GM18951 (cell line): ENCODE measurements around the gene FCRLA.
"Not testable (repeated sequence)": the region's sequence is repeated elsewhere in the genome, so short reads cannot be mapped to it uniquely, and the experiment has no call there.

Source experiments
- POLR2A ChIP-seq: IDR thresholded peaks from 4 replicates; pipeline ENCODE4 v1.6.1; 2011; ENCODE audit warnings: mild to moderate bottlenecking; ENCODE audit not compliant: insufficient read length, insufficient read depth; ENCODE audit errors: extremely low read depth
- in situ Hi-C: fragments of 300-500 bp; cut with MboI; formaldehyde crosslinking; loops from one replicate; pipeline ENCODE4 v1.12.0; 2022; ENCODE audit warnings: low sequenced_read_pairs, mixed read lengths, inconsistent platforms; ENCODE audit not compliant: unreplicated experiment

The FCRLA gene

GRCh38 chr1:161706482-161707347 is at the start of gene FCRLA:
TSS of gene FCRLA (plus strand) at chr1:161707229. CDS start at chr1:161707265, 36 bp downstream.
- in situ Hi-C loops, result no loop called here
- peak; percentile 57 for TF ChIP-seq POLR2A

- in situ Hi-C loops, result not testable (repeated sequence)
These were observed 48.5 kb upstream of the FCRLA start for GRCh38 chr1:161658524-161658923.

DNA sequence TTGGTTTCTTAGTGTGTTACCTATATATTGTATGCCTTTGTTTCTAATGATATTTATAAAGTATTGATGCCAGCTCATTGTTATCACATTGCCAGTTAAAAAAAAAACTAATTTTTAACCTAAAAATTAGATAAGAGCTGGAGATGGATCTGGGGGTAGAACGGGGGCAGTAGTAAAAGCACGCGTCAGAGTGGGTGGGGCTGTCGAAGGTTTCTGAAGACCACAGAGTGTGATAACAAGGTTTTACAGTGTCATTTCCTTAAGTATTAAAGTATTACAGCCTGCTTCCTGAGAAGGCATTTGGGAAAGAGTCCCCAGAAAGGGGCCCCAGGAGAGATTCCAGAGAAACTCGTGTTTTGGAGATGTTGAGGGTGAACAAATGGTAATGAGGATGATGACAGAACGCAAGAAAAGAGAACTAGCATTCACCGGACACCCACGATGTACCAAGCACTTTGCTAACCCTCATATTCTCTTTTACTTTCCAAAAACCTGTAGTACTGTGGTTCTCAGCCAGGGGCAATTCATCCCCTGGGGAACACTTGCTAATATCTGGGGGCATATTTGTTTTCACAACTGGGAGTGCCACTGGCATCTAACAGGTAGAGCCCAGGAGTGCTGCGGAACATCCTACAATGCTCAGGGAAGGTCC is 45.2 kb upstream of the FCRLA start:
- in situ Hi-C loops, result not testable (repeated sequence)

DNA sequence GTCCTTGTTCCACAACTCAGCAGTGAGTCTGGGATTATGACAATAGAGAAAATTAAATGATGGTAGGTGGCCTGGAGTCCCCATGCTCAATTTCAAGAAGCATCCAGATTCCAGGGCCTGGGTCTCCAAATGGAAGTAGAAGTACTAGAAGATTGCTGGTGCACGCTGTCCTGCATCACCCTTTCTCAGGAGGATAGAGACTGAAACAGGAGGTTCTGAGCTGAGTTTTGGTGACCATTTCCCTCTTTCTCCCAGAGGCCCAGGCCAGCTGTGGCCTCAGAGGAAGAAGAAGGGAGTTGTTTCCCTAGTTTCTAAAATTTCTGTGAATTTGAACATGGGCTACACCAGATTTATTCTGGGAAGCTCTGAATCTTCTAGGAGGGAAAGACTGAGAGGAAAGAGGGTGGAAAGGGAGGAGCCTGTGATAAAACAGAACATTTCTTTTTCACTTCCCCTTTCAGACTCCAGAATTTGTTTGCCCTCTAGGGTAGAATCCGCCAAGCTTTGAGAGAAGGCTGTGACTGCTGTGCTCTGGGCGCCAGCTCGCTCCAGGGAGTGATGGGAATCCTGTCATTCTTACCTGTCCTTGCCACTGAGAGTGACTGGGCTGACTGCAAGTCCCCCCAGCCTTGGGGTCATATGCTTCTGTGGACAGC is 44.2 kb upstream of the FCRLA start, which contains the start of gene FCGR2B:
FCGR2B (plus strand) TSS at position 460 of the 656 bp plus-strand sequence; CDS start at position 559, 99 bp downstream.
- in situ Hi-C loops, result not testable (repeated sequence)

- in situ Hi-C loops, result not testable (repeated sequence)
These were observed 43.5 kb upstream of the FCRLA start for GRCh38 chr1:161663569-161663968.

DNA sequence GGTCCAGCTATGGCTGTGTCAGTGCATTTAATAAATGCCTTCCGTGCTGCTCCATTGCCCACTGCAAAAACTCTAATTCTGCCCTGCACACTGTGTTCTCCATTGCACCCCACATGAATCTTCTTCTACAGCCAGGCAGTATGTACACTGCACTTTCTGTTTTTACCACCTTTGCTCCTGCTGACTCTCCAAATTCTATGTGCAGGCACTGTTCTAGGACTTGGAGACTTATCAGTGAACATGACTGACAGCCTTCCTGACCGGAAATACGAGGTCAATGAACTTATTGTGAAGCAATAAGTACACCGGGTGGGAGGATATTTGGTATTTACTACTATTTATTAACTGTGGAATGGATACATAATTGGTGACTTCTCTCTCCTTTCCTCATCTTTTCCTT is 42.3 kb upstream of the FCRLA start:
- in situ Hi-C loops, result not testable (repeated sequence)

- in situ Hi-C loops, result loop anchor here (5.0 kb wide), 1 partner anchor 79 kb away; no protein-coding TSS in a partner anchor
These were observed 35.7 kb upstream of the FCRLA start for GRCh38 chr1:161671045-161672020.

DNA sequence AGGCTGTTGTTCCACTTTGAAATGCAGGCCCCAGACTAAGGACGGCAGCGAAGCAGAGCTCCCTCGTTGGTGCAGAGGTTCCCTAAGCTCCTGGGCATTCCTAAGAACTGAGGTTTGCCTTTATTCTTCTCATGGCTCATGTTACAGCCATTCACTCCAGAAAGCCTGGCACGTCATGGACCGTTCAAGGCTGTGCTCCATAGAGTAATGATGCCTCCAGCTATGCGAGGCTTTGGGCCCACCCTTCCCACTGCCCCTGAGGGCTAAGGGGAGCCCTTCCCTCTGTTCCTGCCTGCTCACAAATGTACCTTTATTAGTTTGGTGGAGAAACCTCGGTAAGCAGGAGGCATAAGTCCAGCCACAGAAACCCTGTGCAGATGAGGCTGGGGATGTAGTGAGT is 33.6 kb upstream of the FCRLA start:
- in situ Hi-C loops, result loop anchor here (5.0 kb wide), 1 partner anchor 81 kb away; no protein-coding TSS in a partner anchor

DNA sequence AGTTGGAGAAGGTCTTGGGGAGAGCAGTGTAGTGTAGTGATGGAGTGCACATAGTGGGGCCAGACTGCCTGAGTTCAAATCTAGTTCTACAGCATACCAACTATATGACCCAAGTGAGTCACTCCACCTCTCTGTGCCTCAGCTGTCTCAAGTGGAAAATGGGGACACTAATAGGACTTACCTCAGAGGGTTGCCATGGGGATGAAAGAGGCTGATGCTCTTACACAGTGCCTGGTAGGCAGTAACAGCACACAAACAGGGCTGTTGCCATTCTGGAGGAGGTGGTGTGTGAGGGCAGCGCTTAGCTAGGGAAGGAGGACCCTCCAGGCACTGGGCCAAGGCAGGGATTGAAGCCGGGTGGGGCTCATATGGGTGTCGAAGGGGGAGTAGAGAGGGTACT is 32.6 kb upstream of the FCRLA start:
- in situ Hi-C loops, result loop anchor here (5.0 kb wide), 1 partner anchor 82 kb away; no protein-coding TSS in a partner anchor

DNA sequence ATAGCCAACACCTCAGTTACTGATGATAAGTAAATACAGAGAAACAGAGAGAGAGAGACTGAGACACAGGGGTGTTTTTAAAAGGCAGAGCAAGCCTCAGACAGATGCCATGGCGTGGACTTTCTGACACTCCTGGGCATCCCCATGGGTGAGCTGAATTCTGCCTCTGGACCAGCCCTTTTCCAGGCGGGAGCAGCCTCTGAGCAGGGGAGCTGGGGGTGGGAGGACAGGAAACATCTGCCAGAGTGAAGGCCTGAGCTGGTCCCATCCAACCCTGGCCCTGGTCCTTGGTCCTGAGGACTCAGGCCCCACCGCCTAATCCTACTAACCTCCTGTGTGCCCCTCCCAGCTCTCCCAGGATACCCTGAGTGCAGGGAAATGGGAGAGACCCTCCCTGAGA is 32.1 kb upstream of the FCRLA start:
- in situ Hi-C loops, result loop anchor here (5.0 kb wide), 1 partner anchor 83 kb away; no protein-coding TSS in a partner anchor

GRCh38 chr1:161676441-161676840 is 30.6 kb upstream of the FCRLA start:
- TF ChIP-seq POLR2A, result no peak
- in situ Hi-C loops, result no loop called here

DNA sequence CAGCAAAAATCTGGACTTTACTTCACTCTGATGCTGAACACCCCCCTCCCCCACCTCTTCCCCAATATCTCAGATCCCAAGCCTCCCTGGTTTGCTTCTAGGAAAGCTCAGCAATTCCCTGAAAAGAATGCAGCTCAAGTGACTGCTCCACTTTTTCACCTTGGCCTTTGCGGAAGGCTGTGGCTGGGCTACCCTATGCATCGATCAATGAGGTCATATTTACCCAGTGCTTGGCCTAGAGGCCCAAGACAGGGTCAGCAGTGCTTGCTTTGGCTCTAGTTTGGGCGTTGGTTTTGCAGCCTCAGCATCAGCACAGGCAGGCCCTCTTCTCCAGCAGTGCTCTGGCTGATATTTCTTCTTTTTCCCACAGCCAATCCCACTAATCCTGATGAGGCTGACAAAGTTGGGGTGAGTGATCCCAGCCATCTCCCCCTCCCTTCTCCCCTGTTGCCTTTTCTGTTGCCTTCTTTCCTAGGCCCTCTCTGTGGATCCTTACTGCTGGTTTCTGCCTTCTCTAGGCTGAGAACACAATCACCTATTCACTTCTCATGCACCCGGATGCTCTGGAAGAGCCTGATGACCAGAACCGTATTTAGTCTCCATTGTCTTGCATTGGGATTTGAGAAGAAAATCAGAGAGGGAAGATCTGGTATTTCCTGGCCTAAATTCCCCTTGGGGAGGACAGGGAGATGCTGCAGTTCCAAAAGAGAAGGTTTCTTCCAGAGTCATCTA is 29.9 kb upstream of the FCRLA start:
- TF ChIP-seq POLR2A, result no peak
- in situ Hi-C loops, result no loop called here

DNA sequence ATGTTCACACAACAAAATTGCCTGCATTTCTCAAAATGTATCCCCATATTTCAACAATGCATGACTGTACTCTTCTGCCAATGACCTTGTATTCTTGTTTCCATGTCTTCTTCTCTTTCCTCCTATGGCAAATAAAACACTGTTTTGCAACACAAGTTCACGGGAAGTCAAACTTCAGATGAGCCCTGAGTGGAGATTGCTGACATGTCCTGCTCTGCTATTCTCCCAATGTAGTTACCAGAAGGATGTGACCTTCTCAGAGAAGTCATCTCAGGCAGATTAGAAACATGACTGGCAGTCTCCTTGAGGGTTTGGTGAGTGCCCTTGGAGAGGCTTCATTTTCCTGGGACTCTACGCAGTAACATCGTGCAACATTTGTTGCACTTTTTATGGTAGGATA is 28.5 kb upstream of the FCRLA start:
- in situ Hi-C loops, result no loop called here
- TF ChIP-seq POLR2A, result no peak
